DMS 273 (cell line): ENCODE measurements around the gene CDC42SE2.
"Not testable (repeated sequence)": the region's sequence is repeated elsewhere in the genome, so short reads cannot be mapped to it uniquely, and the experiment has no call there.

Experiments used
- DNase-seq: peaks from one replicate; lab custom pipeline; 2025; ENCODE audit not compliant: unreplicated experiment; lab: John Stamatoyannopoulos, UW

The CDC42SE2 gene

GRCh38 chr5:131250751-131251475 is 12.9 kb upstream of the CDC42SE2 start:
- DNase-seq, result no peak

- no peak for DNase-seq
Observed at GRCh38 chr5:131252824-131253171, 11.1 kb upstream of the CDC42SE2 start.

- DNase-seq, result not testable (repeated sequence)
Observed at GRCh38 chr5:131254025-131254424, 9.8 kb upstream of the CDC42SE2 start.

- DNase-seq, result no peak
Observed at GRCh38 chr5:131254741-131255140, 9.1 kb upstream of the CDC42SE2 start.

DNA sequence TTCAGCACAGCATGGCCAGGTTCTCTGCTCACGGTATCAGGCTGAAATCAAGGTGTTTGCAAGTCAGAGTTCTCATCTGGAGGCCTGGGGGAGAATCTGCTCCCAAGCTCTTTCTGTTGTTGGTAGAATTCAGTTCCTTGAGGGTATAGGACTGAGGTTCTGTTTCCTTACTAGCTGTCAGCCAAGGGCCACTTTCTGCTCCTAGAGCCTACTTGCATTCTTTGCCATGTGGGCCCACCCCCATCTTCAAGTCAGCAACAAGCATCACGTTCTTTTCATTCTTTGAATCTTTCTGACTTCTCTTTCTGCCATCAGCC is 7.4 kb upstream of the CDC42SE2 start:
- no peak for DNase-seq

GRCh38 chr5:131258733-131259132 is 5.1 kb upstream of the CDC42SE2 start:
- no peak for DNase-seq

GRCh38 chr5:131259326-131259725 is 4.5 kb upstream of the CDC42SE2 start:
- no peak for DNase-seq

DNA sequence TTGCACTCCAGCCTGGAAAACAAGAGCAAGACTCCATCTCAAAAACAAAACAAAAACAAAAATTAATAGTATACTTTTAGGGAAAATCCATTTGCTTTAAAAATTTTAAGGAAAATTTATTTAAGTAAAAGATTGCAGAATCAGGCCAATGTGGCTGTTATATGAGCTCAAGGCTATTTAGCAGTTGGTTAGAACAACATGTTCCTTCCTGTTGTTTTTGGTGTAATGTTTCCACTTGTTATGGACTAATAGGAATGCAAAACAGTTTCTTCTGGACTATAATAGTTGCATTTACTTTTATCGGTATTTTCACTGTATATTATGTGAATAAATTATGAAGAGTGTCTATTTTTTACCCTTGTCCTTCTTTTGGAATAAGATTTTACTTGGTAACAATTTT is 3.0 kb upstream of the CDC42SE2 start:
- no peak for DNase-seq

DNA sequence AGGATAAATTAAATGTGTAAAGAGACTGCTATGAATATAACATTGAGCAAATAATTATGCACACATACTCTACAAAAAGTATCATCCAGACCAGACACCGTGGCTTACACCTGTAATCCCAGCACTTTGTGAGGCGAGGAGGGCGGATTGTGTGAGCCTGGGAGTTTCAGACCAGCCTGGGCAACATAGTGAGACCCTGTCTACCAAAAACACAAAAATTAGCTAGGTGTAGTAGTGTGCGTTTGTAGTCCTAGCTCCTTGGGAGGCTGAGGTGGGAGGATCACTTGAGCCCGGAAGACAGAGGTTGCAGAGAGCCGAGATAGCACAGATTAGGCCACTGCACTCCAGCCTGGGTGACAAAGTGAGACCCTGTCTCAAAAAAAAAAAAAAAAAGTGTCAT is 2.4 kb upstream of the CDC42SE2 start:
- DNase-seq, result no peak

DNA sequence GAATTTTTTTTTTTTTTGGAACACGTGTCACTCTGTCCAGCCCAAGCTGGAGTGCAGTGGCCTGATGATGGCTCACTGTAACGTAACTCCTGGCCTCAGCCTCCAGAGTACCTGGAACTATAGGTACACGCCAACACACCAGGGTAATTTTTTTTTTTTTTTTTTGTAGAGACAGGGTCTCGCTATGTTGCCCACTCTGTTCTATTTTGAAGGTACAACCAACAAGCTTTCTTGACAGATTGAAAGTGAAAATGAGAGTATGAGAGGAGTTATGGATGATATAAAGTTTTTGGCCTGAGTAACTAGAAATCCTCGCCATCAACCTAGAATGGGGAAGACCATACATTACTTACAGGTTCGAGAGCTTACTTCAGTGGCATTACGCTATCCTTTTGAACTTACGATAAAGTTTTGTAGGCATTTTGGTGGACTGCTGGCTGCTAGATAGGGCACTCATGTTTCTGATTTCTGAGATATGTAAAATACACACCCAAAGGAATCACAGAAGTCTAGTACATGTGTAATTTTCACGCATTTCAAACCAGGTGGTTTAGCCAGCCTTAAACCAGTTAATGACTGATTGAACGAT is 806 bp upstream of the CDC42SE2 start:
- peak; percentile 54 for DNase-seq

GRCh38 chr5:131264451-131265099 is 722 bp downstream of the CDC42SE2 start:
- DNase-seq, result peak; percentile 81

- peak; percentile 46 for DNase-seq
Observed at GRCh38 chr5:131265311-131265803, 1.5 kb downstream of the CDC42SE2 start.

GRCh38 chr5:131266370-131267060 is 2.7 kb downstream of the CDC42SE2 start:
- DNase-seq, result no peak

- DNase-seq, result no peak
Observed at GRCh38 chr5:131268758-131269370, 5.0 kb downstream of the CDC42SE2 start.

GRCh38 chr5:131270809-131271208 is 7.0 kb downstream of the CDC42SE2 start:
- DNase-seq, result no peak

- DNase-seq, result not testable (repeated sequence)
Observed at GRCh38 chr5:131271888-131272287, 8.0 kb downstream of the CDC42SE2 start.

GRCh38 chr5:131272307-131272706 is 8.5 kb downstream of the CDC42SE2 start:
- no peak for DNase-seq

- no peak for DNase-seq
Observed at GRCh38 chr5:131272724-131273123, 8.9 kb downstream of the CDC42SE2 start.

DNA sequence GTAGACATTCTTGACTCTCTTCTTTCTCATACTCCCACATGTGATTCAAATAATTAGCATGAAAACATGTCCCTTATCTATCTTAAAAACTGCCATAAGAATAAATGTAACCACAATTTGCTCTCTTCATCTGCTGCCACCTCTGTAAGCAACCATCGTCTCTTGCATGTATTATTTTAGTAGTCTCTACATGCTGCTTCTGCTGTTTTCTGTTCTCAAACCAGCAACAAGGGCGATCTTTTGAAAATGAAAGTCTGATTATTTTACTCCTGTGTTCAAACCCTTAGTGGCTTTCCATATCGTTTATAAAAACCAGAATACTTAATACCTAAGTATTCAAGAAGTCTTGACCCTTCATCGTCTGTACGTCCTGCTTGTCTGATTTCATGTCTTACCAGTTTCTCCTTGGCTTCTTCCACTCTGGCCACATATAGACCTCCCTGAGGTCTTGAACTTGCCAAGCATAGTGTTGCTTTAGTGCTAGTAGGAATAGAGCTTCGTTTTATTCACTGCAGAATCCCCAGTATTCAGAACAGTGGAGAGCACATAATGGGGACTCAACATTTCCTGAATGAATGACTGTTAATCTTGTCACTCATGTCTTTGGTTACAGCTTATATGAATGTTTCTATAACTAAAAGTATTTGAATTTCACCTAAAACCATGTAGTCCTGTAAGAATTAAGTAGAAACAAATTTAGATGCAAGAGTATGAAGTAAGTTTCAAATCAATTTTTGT is 10.6 kb downstream of the CDC42SE2 start:
- no peak for DNase-seq

DNA sequence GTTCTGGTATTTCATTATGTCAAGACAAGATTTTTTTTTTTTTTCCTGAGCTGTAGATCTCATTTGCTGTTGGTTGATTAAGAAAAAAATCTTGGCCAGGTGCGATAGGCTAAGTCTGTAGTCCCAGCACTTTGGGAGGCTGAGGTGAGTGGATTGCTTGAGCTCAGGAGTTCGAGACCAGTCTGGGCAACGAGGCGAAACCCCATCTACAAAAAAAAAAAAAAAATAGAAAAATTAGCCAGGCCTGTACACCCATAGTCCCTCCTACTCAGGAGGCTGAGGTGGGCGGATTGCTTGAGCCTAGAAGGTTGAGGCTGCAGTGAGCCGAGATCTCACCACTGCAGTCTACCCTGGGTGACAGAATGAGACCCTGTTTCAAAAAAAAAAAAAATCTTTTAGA is 12.2 kb downstream of the CDC42SE2 start:
- no peak for DNase-seq

- no peak for DNase-seq
Observed at GRCh38 chr5:131277447-131277846, 13.6 kb downstream of the CDC42SE2 start.
